ENCODE measurements around the gene ZBTB3.

The ZBTB3 gene

DNA sequence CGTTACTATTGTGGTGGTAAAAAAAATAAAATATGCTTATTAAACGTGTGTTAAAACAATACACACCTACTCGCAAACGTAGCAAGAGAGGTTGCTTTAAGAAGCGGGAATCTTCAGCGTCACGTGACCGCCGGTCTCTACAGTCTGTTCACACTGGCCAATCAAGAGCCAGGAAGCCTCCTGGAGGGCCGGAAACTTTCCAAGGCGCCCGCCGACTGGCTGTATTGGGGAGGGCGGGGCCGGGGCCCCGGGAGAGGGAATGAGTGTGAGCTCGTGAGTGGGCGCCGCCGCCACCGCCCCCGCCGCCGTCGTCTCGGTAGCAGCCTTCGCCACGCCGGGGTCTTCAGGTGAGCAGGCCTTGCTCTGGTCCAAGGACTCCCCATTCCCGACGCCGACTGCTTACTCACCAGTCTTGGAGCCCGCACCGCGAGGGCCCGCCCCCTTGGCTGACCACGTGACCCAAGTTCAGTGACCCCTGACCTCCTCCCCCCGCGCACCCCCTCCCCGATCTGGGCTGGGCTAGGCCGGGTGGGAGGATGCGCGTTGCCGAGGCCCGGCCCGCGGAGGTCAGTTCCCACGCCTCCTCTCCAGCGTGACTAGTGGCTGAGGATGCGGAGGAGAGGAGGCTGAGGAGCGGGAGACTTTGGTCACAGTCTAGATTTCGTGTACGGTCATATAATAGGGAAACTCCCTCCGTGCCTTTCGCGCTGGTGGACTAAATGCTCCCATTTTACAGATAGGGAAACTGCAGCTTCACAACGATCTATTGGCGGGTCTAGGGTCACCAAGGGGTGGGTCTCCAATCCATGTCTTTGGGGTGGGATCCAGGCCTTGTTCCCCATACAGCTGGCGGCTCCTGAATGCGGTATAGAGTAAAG lies 17.4 kb upstream of the ZBTB3 start, which contains the start of gene TAF6L (continued):
- TF ChIP-seq ZNF837 (tag by site-specific recombination; IDR thresholded peaks at IDR 0.05) (no peak), ZNF544 (tag by site-specific recombination; IDR thresholded peaks at IDR 0.05) (no peak), ZNF521 (tag by site-specific recombination; IDR thresholded peaks at IDR 0.05) (no peak), KLF1 (tag by site-specific recombination; IDR thresholded peaks at IDR 0.05) (peak; percentile 80), ZNF266 (tag by site-specific recombination; IDR thresholded peaks at IDR 0.05; ENCODE audit: low read depth) (no peak), ZNF555 (tag by site-specific recombination; conservative IDR thresholded peaks at IDR 0.05) (no peak), GLIS1 (tag by site-specific recombination; IDR thresholded peaks at IDR 0.05) (peak; percentile 69), ZNF777 (tag by site-specific recombination; IDR thresholded peaks at IDR 0.05; ENCODE audit: borderline replicate concordance) (no peak), WT1 (tag by site-specific recombination; IDR thresholded peaks at IDR 0.05) (peak; percentile 73), ZNF214 (tag by site-specific recombination; IDR thresholded peaks at IDR 0.05; ENCODE audit: borderline replicate concordance) (no peak), ZBTB8A (tag by site-specific recombination; IDR thresholded peaks at IDR 0.05) (peak; percentile 45), ZBTB7A (tag by site-specific recombination; IDR thresholded peaks at IDR 0.05; ENCODE audit: low read depth) (peak; percentile 96), ZNF623 (tag by site-specific recombination; IDR thresholded peaks at IDR 0.05) (no peak), GFI1B (tag by site-specific recombination; IDR thresholded peaks at IDR 0.05) (no peak), ZNF624 (tag by site-specific recombination; IDR thresholded peaks at IDR 0.05) (no peak), PRDM1 (tag by site-specific recombination; IDR thresholded peaks at IDR 0.05) (no peak), ZNF585B (tag by site-specific recombination; IDR thresholded peaks at IDR 0.05) (no peak), ZIC2 (tag by site-specific recombination; IDR thresholded peaks at IDR 0.05) (no peak), OSR2 (tag by site-specific recombination; IDR thresholded peaks at IDR 0.05) (peak; percentile 43), ZNF596 (tag by site-specific recombination; IDR thresholded peaks at IDR 0.05) (no peak), ZNF660 (tag by site-specific recombination; IDR thresholded peaks at IDR 0.05) (no peak), ZNF785 (tag by site-specific recombination; IDR thresholded peaks at IDR 0.05) (no peak), ZNF394 (tag by site-specific recombination; IDR thresholded peaks at IDR 0.05; ENCODE audit: borderline replicate concordance) (peak; percentile 32; the same call in 1 of the 2 replicates), ZNF223 (tag by site-specific recombination; IDR thresholded peaks at IDR 0.05) (no peak), ZNF350 (tag by site-specific recombination; IDR thresholded peaks at IDR 0.05) (no peak), ZNF133 (tag by site-specific recombination; IDR thresholded peaks at IDR 0.05) (no peak), KLF10 (tag by site-specific recombination; IDR thresholded peaks at IDR 0.05) (peak; percentile 96), ZNF140 (tag by site-specific recombination; IDR thresholded peaks at IDR 0.05) (no peak)
- TF ChIP-seq, protein P1, sequence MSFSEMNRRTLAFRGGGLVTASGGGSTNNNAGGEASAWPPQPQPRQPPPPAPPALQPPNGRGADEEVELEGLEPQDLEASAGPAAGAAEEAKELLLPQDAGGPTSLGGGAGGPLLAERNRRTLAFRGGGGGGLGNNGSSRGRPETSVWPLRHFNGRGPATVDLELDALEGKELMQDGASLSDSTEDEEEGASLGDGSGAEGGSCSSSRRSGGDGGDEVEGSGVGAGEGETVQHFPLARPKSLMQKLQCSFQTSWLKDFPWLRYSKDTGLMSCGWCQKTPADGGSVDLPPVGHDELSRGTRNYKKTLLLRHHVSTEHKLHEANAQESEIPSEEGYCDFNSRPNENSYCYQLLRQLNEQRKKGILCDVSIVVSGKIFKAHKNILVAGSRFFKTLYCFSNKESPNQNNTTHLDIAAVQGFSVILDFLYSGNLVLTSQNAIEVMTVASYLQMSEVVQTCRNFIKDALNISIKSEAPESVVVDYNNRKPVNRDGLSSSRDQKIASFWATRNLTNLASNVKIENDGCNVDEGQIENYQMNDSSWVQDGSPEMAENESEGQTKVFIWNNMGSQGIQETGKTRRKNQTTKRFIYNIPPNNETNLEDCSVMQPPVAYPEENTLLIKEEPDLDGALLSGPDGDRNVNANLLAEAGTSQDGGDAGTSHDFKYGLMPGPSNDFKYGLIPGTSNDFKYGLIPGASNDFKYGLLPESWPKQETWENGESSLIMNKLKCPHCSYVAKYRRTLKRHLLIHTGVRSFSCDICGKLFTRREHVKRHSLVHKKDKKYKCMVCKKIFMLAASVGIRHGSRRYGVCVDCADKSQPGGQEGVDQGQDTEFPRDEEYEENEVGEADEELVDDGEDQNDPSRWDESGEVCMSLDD (tag by site-specific recombination; IDR thresholded peaks at IDR 0.05) = peak; percentile 94
- TF ChIP-seq, protein P2, sequence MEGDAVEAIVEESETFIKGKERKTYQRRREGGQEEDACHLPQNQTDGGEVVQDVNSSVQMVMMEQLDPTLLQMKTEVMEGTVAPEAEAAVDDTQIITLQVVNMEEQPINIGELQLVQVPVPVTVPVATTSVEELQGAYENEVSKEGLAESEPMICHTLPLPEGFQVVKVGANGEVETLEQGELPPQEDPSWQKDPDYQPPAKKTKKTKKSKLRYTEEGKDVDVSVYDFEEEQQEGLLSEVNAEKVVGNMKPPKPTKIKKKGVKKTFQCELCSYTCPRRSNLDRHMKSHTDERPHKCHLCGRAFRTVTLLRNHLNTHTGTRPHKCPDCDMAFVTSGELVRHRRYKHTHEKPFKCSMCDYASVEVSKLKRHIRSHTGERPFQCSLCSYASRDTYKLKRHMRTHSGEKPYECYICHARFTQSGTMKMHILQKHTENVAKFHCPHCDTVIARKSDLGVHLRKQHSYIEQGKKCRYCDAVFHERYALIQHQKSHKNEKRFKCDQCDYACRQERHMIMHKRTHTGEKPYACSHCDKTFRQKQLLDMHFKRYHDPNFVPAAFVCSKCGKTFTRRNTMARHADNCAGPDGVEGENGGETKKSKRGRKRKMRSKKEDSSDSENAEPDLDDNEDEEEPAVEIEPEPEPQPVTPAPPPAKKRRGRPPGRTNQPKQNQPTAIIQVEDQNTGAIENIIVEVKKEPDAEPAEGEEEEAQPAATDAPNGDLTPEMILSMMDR (tag by site-specific recombination; IDR thresholded peaks at IDR 0.05) = no peak; the same call in 1 of the 2 replicates
- TF ChIP-seq, protein P3, sequence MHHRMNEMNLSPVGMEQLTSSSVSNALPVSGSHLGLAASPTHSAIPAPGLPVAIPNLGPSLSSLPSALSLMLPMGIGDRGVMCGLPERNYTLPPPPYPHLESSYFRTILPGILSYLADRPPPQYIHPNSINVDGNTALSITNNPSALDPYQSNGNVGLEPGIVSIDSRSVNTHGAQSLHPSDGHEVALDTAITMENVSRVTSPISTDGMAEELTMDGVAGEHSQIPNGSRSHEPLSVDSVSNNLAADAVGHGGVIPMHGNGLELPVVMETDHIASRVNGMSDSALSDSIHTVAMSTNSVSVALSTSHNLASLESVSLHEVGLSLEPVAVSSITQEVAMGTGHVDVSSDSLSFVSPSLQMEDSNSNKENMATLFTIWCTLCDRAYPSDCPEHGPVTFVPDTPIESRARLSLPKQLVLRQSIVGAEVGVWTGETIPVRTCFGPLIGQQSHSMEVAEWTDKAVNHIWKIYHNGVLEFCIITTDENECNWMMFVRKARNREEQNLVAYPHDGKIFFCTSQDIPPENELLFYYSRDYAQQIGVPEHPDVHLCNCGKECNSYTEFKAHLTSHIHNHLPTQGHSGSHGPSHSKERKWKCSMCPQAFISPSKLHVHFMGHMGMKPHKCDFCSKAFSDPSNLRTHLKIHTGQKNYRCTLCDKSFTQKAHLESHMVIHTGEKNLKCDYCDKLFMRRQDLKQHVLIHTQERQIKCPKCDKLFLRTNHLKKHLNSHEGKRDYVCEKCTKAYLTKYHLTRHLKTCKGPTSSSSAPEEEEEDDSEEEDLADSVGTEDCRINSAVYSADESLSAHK (tag by site-specific recombination; IDR thresholded peaks at IDR 0.05) = peak; percentile 24; the same call in 1 of the 2 replicates
- TF ChIP-seq, protein P4, sequence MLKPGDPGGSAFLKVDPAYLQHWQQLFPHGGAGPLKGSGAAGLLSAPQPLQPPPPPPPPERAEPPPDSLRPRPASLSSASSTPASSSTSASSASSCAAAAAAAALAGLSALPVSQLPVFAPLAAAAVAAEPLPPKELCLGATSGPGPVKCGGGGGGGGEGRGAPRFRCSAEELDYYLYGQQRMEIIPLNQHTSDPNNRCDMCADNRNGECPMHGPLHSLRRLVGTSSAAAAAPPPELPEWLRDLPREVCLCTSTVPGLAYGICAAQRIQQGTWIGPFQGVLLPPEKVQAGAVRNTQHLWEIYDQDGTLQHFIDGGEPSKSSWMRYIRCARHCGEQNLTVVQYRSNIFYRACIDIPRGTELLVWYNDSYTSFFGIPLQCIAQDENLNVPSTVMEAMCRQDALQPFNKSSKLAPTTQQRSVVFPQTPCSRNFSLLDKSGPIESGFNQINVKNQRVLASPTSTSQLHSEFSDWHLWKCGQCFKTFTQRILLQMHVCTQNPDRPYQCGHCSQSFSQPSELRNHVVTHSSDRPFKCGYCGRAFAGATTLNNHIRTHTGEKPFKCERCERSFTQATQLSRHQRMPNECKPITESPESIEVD (tag by site-specific recombination; IDR thresholded peaks at IDR 0.05) = no peak

Data from HEK293 (cell line).